Upper lobe of right lung (tissue), 1 donor: ENCODE measurements around the gene ATP13A5. TPM values are rescaled to one million over a fixed set of nuclear protein-coding genes. Genes with fewer than 3 reads are reported as not detected.

ENCODE experiments used
- ATAC-seq: fragments of 200-7000 bp; cut with Tn5 transposase; one replicate; pipeline ENCODE4 v1.9.1; 2020; ENCODE audit warnings: mild to moderate bottlenecking, moderate library complexity
- DNase-seq: peaks from one replicate; pipeline ENCODE4 v3.0.0-alpha.2; 2020
- H3K27ac ChIP-seq: fragments of 200-600 bp; one replicate; pipeline ENCODE4 v1.8.0; 2022
- H3K27me3 ChIP-seq: fragments of 200-600 bp; one replicate; pipeline ENCODE4 v1.8.0; 2022; ENCODE audit warnings: mild to moderate bottlenecking
- H3K36me3 ChIP-seq: fragments of 200-600 bp; one replicate; pipeline ENCODE4 v1.8.0; 2022
- H3K4me1 ChIP-seq: fragments of 200-600 bp; one replicate; pipeline ENCODE4 v1.8.0; 2022
- H3K4me3 ChIP-seq: fragments of 200-600 bp; one replicate; pipeline ENCODE4 v1.8.0; 2022; ENCODE audit warnings: mild to moderate bottlenecking
- H3K9me3 ChIP-seq: fragments of 200-600 bp; one replicate; pipeline ENCODE4 v1.8.0; 2022
- CTCF ChIP-seq: fragments of 200-600 bp; IDR thresholded peaks from one replicate; pipeline ENCODE4 v1.8.0; 2022; ENCODE audit warnings: antibody characterized with exemption
- intact Hi-C: fragments of 100-400 bp; cut with DNase I; formaldehyde crosslinking; loops from one replicate; pipeline ENCODE4 v1.11.0; 2022
- total RNA-seq: library from RNA; stranded (reverse); fragmentation: NEBNext Ultra II Directional; extraction: Animal tissue kit (Norgen Biotek cat#: 25700); gene quantifications from one replicate; pipeline ENCODE4 v1.2.1, GENCODE V29; 2021
- donor health status: DM: no; HTN: yes; CAD: no; lungs with severe emphysema.

The ATP13A5 gene
- total RNA-seq, 1 donor from 2014 or later, result 2.0 TPM

GRCh38 chr3:193297421-193297820 is 81.1 kb downstream of the ATP13A5 start:
- DNase-seq, result no peak
- H3K27me3 ChIP-seq, result no peaks in the 10 kb centered on the region
- no peaks in the 10 kb centered on the region for H3K4me1 ChIP-seq
- intact Hi-C loops, result no loop called here
- no peak for ATAC-seq
- no peak for TF ChIP-seq CTCF
- no peak overlapping the region for H3K4me3 ChIP-seq
- no peaks in the 10 kb centered on the region for H3K9me3 ChIP-seq
- H3K36me3 ChIP-seq, result no peaks in the 10 kb centered on the region
- no peak overlapping the region for H3K27ac ChIP-seq

GRCh38 chr3:193295985-193296384 is 82.6 kb downstream of the ATP13A5 start:
- no peak for ATAC-seq
- no peaks in the 10 kb centered on the region for H3K36me3 ChIP-seq

GRCh38 chr3:193292386-193292785 is 86.2 kb downstream of the ATP13A5 start:
- DNase-seq (no peak), ATAC-seq (no peak)
- TF ChIP-seq CTCF, result no peak
- intact Hi-C loops, result no loop called here
- Histone ChIP-seq H3K36me3 (no peaks in the 10 kb centered on the region), H3K4me1 (no peaks in the 10 kb centered on the region), H3K27me3 (no peaks in the 10 kb centered on the region), H3K27ac (no peak overlapping the region), H3K4me3 (no peak overlapping the region), H3K9me3 (no peaks in the 10 kb centered on the region)

More at GRCh38 chr3:193295985-193296384, 82.6 kb downstream of the ATP13A5 start:
- no peak overlapping the region for H3K4me3 ChIP-seq
- no peak for DNase-seq
- no peak for TF ChIP-seq CTCF
- intact Hi-C loops, result no loop called here
- no peak overlapping the region for H3K27ac ChIP-seq
- H3K9me3 ChIP-seq, result no peaks in the 10 kb centered on the region
- no peaks in the 10 kb centered on the region for H3K4me1 ChIP-seq
- H3K27me3 ChIP-seq, result no peaks in the 10 kb centered on the region

- H3K9me3 ChIP-seq, result no peaks in the 10 kb centered on the region
- ATAC-seq (no peak), DNase-seq (no peak)
- H3K4me1 ChIP-seq, result no peaks in the 10 kb centered on the region
- no peaks in the 10 kb centered on the region for H3K27me3 ChIP-seq
- no peak overlapping the region for H3K27ac ChIP-seq
- no peak for TF ChIP-seq CTCF
- H3K4me3 ChIP-seq, result no peak overlapping the region
- intact Hi-C loops, result no loop called here
- no peaks in the 10 kb centered on the region for H3K36me3 ChIP-seq
Observed at GRCh38 chr3:193271101-193271840, 107.3 kb downstream of the ATP13A5 start.

- H3K27me3 ChIP-seq, result no peaks in the 10 kb centered on the region
- ATAC-seq, result no peak
Observed at GRCh38 chr3:193270451-193270850, 108.1 kb downstream of the ATP13A5 start.

More at GRCh38 chr3:193270451-193270850, 108.1 kb downstream of the ATP13A5 start:
- intact Hi-C loops, result no loop called here
- Histone ChIP-seq H3K36me3 (no peaks in the 10 kb centered on the region), H3K9me3 (no peaks in the 10 kb centered on the region), H3K27ac (no peak overlapping the region), H3K4me3 (no peak overlapping the region), H3K4me1 (no peaks in the 10 kb centered on the region)
- TF ChIP-seq CTCF, result no peak
- DNase-seq, result no peak
